GM23338 (cell line): Measurements from ENCODE around the gene ARHGEF11. TPM values are rescaled to one million over a fixed set of nuclear protein-coding genes. Genes with fewer than 3 reads are reported as not detected.

Experiments used
- ATAC-seq: fragments of 200-7000 bp; cut with Tn5 transposase; 3 replicates; pipeline ENCODE4 v1.9.1; 2020
- DNase-seq: peaks from one replicate; pipeline ENCODE4 v3.0.0-alpha.2; 2015; ENCODE audit warnings: low spot score
- H2AFZ ChIP-seq: fragments of 200-600 bp; sonication (generic); 2 replicates; pipeline ENCODE4 v1.8.0; 2016; ENCODE audit warnings: antibody characterized with exemption, mild to moderate bottlenecking, moderate library complexity
- H3F3A ChIP-seq: fragments of 200-600 bp; sonication (generic); replicated peaks from 2 replicates; pipeline ENCODE4 v1.8.0; 2017; ENCODE audit warnings: antibody characterized with exemption, mixed run types, low read depth
- H3K27ac ChIP-seq: fragments of 200-600 bp; sonication (generic); 2 replicates; pipeline ENCODE4 v1.6.1; 2016; ENCODE audit warnings: low read depth
- H3K27me3 ChIP-seq: fragments of 200-600 bp; sonication (generic); 2 replicates; pipeline ENCODE4 v1.8.0; 2016; ENCODE audit warnings: mild to moderate bottlenecking, mixed run types, moderate library complexity; ENCODE audit not compliant: insufficient read depth
- H3K36me3 ChIP-seq: fragments of 200-600 bp; sonication (generic); 2 replicates; pipeline ENCODE4 v1.8.0; 2016; ENCODE audit warnings: mild to moderate bottlenecking; ENCODE audit not compliant: insufficient read depth
- H3K4me1 ChIP-seq: fragments of 200-600 bp; sonication (generic); 2 replicates; pipeline ENCODE4 v1.8.0; 2016; ENCODE audit warnings: mild to moderate bottlenecking, moderate library complexity; ENCODE audit not compliant: insufficient read depth
- H3K4me2 ChIP-seq: fragments of 200-600 bp; sonication (generic); 2 replicates; pipeline ENCODE4 v1.7.1; 2017; ENCODE audit warnings: mixed run types
- H3K4me3 ChIP-seq: fragments of 200-600 bp; sonication (generic); 2 replicates; pipeline ENCODE4 v1.6.1; 2016; ENCODE audit warnings: mixed run types
- H3K79me2 ChIP-seq: fragments of 200-600 bp; sonication (generic); replicated peaks from 2 replicates; pipeline ENCODE4 v1.8.0; 2017; ENCODE audit warnings: mild to moderate bottlenecking; ENCODE audit not compliant: insufficient read depth
- H3K9me2 ChIP-seq: fragments of 200-600 bp; sonication (generic); 2 replicates; pipeline ENCODE4 v1.8.0; 2017; ENCODE audit not compliant: insufficient read depth
- H4K20me1 ChIP-seq: fragments of 200-600 bp; sonication (generic); replicated peaks from 2 replicates; pipeline ENCODE4 v1.8.0; 2017; ENCODE audit warnings: mild to moderate bottlenecking; ENCODE audit not compliant: insufficient read depth
- H3K27ac Mint-ChIP-seq: 2 replicates; pipeline ENCODE4 v1.8.0; 2020; ENCODE audit warnings: inconsistent platforms, mild to moderate bottlenecking, moderate library complexity, mixed read lengths
- H3K27me3 Mint-ChIP-seq: 3 replicates; pipeline ENCODE4 v1.8.0; 2022; ENCODE audit warnings: low read depth, mild to moderate bottlenecking, moderate library complexity, mixed read lengths, inconsistent platforms; ENCODE audit not compliant: insufficient read depth, poor library complexity
- H3K36me3 Mint-ChIP-seq: 3 replicates; pipeline ENCODE4 v1.8.0; 2021; ENCODE audit warnings: low read depth, mild to moderate bottlenecking, inconsistent platforms, moderate library complexity, mixed read lengths
- H3K4me1 Mint-ChIP-seq: 3 replicates; pipeline ENCODE4 v1.8.0; 2020; ENCODE audit warnings: mild to moderate bottlenecking, inconsistent platforms, mixed read lengths
- H3K4me3 Mint-ChIP-seq: 3 replicates; pipeline ENCODE4 v1.8.0; 2021; ENCODE audit warnings: moderate library complexity, mild to moderate bottlenecking, inconsistent platforms, mixed read lengths
- H3K9me3 Mint-ChIP-seq: 3 replicates; pipeline ENCODE4 v1.8.0; 2020; ENCODE audit warnings: moderate library complexity, mild to moderate bottlenecking, inconsistent platforms, mixed read lengths
- CREB1 ChIP-seq: fragments of 250-450 bp; sonication (Bioruptor Pico); IDR thresholded peaks from 2 replicates; pipeline ENCODE4 v1.5.0; 2020; ENCODE audit warnings: low read depth, mild to moderate bottlenecking, moderate library complexity
- EZH2 ChIP-seq: fragments of 200-600 bp; sonication (generic); IDR thresholded peaks from one replicate; pipeline ENCODE4 v1.8.0; 2017; ENCODE audit warnings: antibody characterized with exemption, mild to moderate bottlenecking, low read depth; ENCODE audit not compliant: unreplicated experiment
- EZH2phosphoT487 ChIP-seq: fragments of 200-600 bp; sonication (generic); IDR thresholded peaks from one replicate; pipeline ENCODE4 v1.8.1; 2018; ENCODE audit warnings: antibody characterized with exemption; ENCODE audit not compliant: unreplicated experiment
- NANOG ChIP-seq: IDR thresholded peaks from 2 replicates; pipeline ENCODE4 v1.6.1; 2016; ENCODE audit warnings: antibody characterized with exemption, borderline replicate concordance
- POLR2AphosphoS5 ChIP-seq: IDR thresholded peaks from 2 replicates; pipeline ENCODE4 v1.6.1; 2016; ENCODE audit warnings: antibody characterized with exemption, low read depth
- STAT1 ChIP-seq: IDR thresholded peaks from one replicate; pipeline ENCODE4 v1.6.1; 2016; ENCODE audit warnings: antibody characterized with exemption; ENCODE audit not compliant: unreplicated experiment
- ZNF114 ChIP-seq: fragments of 250-450 bp; sonication (Bioruptor Pico); IDR thresholded peaks from 2 replicates; pipeline ENCODE4 v1.5.0; 2020; ENCODE audit warnings: mild to moderate bottlenecking, moderate library complexity
- ZNF331 ChIP-seq: fragments of 250-450 bp; sonication (Bioruptor Pico); IDR thresholded peaks from 2 replicates; pipeline ENCODE4 v1.5.0; 2020; ENCODE audit warnings: low read depth, mild to moderate bottlenecking, moderate library complexity
- polyA plus RNA-seq: library from polyadenylated mRNA; unstranded; fragments of >200 nt; fragmentation: Nextera tagmentation; extraction: Ambion mirVana; gene quantifications from 2 replicates; pipeline ENCODE4 v1.2.1, GENCODE V29; 2016
- total RNA-seq: library from RNA; depleted of rRNA; stranded (reverse); fragments of >200 nt; shearing (Covaris generic); gene quantifications from 2 replicates; pipeline ENCODE4 v1.2.3, GENCODE V29; 2014
- TF ChIP-seq, protein P1 (sequence below), 2 experiments: fragments of 200-600 bp in 1 of 2; sonication (generic) in 1 of 2; conservative IDR thresholded peaks; 2 replicates each; pipeline versions ENCODE4 v1.5.1 to v1.6.1; 2016 to 2017; ENCODE audit warnings: antibody characterized with exemption in 2 of 2, low read depth in 2 of 2, mild to moderate bottlenecking in 2 of 2, moderate library complexity in 1 of 2
- TF ChIP-seq, protein P2 (sequence below): IDR thresholded peaks from one replicate; pipeline ENCODE4 v1.6.1; 2018; ENCODE audit warnings: antibody characterized with exemption; ENCODE audit not compliant: unreplicated experiment
- TF ChIP-seq, protein P3 (sequence below): fragments of 250-450 bp; sonication (Bioruptor Pico); IDR thresholded peaks from 2 replicates; pipeline ENCODE4 v1.5.0; 2020; ENCODE audit warnings: mild to moderate bottlenecking, moderate library complexity

ARHGEF11 gene
- total and polyA plus RNA-seq, 2 experiments from 2014 or later = 12.3 to 33.7 TPM

DNA sequence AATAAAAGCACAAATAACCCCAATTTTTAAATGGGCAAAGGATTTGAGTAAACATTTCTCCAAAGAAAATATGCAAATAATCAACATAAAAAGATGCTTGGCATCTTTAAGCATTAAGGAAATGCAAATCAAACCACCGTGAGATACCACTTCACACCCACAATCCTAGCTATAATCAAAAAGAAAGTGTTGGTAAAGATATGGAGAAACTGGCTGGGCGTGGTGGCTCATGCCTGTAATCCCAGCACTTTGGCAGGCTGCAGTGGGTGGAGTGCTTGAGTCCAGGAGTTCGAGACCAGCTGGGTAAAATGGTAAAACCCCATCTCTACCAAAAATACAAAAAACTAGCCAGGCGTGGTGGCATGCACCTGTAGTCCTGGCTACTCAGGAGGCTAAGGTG lies 16.9 kb downstream of the ARHGEF11 start:
- H3K79me2 ChIP-seq = peaks cover 100% of the 10 kb centered on the region
- H3K4me2 ChIP-seq = no peak overlapping the region
- H3K4me1 ChIP-seq = peaks cover 15% of the 10 kb centered on the region; the same call in 1 of the 2 replicates
- peaks cover 10% of the 10 kb centered on the region for H3K36me3 Mint-ChIP-seq
- peaks cover 9% of the 10 kb centered on the region for H3K27me3 Mint-ChIP-seq
- no peak overlapping the region for H2AFZ ChIP-seq
- no peak overlapping the region for H3K4me3 ChIP-seq
- no peak overlapping the region for H3K27ac Mint-ChIP-seq
- no peak overlapping the region for H3K27ac ChIP-seq
- no peak for ATAC-seq
- H3K27me3 ChIP-seq = no peaks in the 10 kb centered on the region
- no peaks in the 10 kb centered on the region for H3K9me3 Mint-ChIP-seq
- peaks cover 18% of the 10 kb centered on the region for H4K20me1 ChIP-seq
- DNase-seq = no peak
- H3K9me2 ChIP-seq = no peaks in the 10 kb centered on the region; the same call in 1 of the 2 replicates
- H3K4me3 Mint-ChIP-seq = no peak overlapping the region
- peaks cover 13% of the 10 kb centered on the region for H3K4me1 Mint-ChIP-seq
- no peaks in the 10 kb centered on the region for H3F3A ChIP-seq
- H3K36me3 ChIP-seq = no peaks in the 10 kb centered on the region
- TF ChIP-seq NANOG (no peak), POLR2AphosphoS5 (no peak), ZNF114 (no peak), CREB1 (no peak), STAT1 (no peak), ZNF331 (no peak)
- TF ChIP-seq, protein P1, sequence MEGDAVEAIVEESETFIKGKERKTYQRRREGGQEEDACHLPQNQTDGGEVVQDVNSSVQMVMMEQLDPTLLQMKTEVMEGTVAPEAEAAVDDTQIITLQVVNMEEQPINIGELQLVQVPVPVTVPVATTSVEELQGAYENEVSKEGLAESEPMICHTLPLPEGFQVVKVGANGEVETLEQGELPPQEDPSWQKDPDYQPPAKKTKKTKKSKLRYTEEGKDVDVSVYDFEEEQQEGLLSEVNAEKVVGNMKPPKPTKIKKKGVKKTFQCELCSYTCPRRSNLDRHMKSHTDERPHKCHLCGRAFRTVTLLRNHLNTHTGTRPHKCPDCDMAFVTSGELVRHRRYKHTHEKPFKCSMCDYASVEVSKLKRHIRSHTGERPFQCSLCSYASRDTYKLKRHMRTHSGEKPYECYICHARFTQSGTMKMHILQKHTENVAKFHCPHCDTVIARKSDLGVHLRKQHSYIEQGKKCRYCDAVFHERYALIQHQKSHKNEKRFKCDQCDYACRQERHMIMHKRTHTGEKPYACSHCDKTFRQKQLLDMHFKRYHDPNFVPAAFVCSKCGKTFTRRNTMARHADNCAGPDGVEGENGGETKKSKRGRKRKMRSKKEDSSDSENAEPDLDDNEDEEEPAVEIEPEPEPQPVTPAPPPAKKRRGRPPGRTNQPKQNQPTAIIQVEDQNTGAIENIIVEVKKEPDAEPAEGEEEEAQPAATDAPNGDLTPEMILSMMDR (conservative IDR thresholded peaks at IDR 0.05; ENCODE audit: low read depth in 2 of 2) = no peak
- TF ChIP-seq, protein P2, sequence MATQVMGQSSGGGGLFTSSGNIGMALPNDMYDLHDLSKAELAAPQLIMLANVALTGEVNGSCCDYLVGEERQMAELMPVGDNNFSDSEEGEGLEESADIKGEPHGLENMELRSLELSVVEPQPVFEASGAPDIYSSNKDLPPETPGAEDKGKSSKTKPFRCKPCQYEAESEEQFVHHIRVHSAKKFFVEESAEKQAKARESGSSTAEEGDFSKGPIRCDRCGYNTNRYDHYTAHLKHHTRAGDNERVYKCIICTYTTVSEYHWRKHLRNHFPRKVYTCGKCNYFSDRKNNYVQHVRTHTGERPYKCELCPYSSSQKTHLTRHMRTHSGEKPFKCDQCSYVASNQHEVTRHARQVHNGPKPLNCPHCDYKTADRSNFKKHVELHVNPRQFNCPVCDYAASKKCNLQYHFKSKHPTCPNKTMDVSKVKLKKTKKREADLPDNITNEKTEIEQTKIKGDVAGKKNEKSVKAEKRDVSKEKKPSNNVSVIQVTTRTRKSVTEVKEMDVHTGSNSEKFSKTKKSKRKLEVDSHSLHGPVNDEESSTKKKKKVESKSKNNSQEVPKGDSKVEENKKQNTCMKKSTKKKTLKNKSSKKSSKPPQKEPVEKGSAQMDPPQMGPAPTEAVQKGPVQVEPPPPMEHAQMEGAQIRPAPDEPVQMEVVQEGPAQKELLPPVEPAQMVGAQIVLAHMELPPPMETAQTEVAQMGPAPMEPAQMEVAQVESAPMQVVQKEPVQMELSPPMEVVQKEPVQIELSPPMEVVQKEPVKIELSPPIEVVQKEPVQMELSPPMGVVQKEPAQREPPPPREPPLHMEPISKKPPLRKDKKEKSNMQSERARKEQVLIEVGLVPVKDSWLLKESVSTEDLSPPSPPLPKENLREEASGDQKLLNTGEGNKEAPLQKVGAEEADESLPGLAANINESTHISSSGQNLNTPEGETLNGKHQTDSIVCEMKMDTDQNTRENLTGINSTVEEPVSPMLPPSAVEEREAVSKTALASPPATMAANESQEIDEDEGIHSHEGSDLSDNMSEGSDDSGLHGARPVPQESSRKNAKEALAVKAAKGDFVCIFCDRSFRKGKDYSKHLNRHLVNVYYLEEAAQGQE = no peak

DNA sequence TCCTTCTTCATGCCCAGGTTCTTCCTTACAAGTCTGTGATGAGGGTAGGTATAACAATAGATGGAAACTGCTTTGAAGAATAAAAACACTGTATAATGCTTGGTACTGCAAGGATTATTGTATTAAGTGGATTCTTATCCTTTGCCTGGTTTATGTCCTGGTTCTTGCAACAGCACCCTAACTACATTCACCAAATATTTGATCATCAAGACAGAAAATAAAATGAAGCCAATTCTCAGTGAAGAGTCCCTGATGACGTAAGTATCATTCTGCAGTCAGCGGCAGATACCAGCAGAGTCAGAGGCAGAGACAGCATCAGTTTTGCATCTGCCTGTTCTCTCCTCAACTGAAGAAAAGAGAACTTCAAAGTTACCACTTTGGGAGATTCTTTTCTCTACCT lies 19.7 kb downstream of the ARHGEF11 start:
- peaks cover 100% of the 10 kb centered on the region for H3K79me2 ChIP-seq
- no peak for DNase-seq
- no peak overlapping the region for H2AFZ ChIP-seq
- peaks cover 33% of the 10 kb centered on the region; the same call in 2 of the 3 replicates for H3K36me3 Mint-ChIP-seq
- no peak overlapping the region for H3K4me3 ChIP-seq
- H3K9me3 Mint-ChIP-seq = peaks cover 14% of the 10 kb centered on the region
- no peak overlapping the region for H3K27ac ChIP-seq
- no peak for ATAC-seq
- no peaks in the 10 kb centered on the region for H3K27me3 Mint-ChIP-seq
- H3K4me1 ChIP-seq = peaks cover 15% of the 10 kb centered on the region; the same call in 1 of the 2 replicates
- H3K4me3 Mint-ChIP-seq = no peak overlapping the region
- peaks cover 8% of the 10 kb centered on the region for H4K20me1 ChIP-seq
- H3K36me3 ChIP-seq = no peaks in the 10 kb centered on the region
- H3K9me2 ChIP-seq = peaks cover 4% of the 10 kb centered on the region; the same call in 1 of the 2 replicates
- H3K27me3 ChIP-seq = no peaks in the 10 kb centered on the region
- no peak overlapping the region; the same call in 1 of the 2 replicates for H3K4me2 ChIP-seq
- H3F3A ChIP-seq = no peaks in the 10 kb centered on the region
- H3K4me1 Mint-ChIP-seq = peaks cover 13% of the 10 kb centered on the region
- H3K27ac Mint-ChIP-seq = no peak overlapping the region
- TF ChIP-seq EZH2 = no peak
- TF ChIP-seq EZH2phosphoT487 = no peak
- TF ChIP-seq ZNF331 = no peak
- no peak for TF ChIP-seq NANOG
- no peak for TF ChIP-seq POLR2AphosphoS5
- TF ChIP-seq, protein P3, sequence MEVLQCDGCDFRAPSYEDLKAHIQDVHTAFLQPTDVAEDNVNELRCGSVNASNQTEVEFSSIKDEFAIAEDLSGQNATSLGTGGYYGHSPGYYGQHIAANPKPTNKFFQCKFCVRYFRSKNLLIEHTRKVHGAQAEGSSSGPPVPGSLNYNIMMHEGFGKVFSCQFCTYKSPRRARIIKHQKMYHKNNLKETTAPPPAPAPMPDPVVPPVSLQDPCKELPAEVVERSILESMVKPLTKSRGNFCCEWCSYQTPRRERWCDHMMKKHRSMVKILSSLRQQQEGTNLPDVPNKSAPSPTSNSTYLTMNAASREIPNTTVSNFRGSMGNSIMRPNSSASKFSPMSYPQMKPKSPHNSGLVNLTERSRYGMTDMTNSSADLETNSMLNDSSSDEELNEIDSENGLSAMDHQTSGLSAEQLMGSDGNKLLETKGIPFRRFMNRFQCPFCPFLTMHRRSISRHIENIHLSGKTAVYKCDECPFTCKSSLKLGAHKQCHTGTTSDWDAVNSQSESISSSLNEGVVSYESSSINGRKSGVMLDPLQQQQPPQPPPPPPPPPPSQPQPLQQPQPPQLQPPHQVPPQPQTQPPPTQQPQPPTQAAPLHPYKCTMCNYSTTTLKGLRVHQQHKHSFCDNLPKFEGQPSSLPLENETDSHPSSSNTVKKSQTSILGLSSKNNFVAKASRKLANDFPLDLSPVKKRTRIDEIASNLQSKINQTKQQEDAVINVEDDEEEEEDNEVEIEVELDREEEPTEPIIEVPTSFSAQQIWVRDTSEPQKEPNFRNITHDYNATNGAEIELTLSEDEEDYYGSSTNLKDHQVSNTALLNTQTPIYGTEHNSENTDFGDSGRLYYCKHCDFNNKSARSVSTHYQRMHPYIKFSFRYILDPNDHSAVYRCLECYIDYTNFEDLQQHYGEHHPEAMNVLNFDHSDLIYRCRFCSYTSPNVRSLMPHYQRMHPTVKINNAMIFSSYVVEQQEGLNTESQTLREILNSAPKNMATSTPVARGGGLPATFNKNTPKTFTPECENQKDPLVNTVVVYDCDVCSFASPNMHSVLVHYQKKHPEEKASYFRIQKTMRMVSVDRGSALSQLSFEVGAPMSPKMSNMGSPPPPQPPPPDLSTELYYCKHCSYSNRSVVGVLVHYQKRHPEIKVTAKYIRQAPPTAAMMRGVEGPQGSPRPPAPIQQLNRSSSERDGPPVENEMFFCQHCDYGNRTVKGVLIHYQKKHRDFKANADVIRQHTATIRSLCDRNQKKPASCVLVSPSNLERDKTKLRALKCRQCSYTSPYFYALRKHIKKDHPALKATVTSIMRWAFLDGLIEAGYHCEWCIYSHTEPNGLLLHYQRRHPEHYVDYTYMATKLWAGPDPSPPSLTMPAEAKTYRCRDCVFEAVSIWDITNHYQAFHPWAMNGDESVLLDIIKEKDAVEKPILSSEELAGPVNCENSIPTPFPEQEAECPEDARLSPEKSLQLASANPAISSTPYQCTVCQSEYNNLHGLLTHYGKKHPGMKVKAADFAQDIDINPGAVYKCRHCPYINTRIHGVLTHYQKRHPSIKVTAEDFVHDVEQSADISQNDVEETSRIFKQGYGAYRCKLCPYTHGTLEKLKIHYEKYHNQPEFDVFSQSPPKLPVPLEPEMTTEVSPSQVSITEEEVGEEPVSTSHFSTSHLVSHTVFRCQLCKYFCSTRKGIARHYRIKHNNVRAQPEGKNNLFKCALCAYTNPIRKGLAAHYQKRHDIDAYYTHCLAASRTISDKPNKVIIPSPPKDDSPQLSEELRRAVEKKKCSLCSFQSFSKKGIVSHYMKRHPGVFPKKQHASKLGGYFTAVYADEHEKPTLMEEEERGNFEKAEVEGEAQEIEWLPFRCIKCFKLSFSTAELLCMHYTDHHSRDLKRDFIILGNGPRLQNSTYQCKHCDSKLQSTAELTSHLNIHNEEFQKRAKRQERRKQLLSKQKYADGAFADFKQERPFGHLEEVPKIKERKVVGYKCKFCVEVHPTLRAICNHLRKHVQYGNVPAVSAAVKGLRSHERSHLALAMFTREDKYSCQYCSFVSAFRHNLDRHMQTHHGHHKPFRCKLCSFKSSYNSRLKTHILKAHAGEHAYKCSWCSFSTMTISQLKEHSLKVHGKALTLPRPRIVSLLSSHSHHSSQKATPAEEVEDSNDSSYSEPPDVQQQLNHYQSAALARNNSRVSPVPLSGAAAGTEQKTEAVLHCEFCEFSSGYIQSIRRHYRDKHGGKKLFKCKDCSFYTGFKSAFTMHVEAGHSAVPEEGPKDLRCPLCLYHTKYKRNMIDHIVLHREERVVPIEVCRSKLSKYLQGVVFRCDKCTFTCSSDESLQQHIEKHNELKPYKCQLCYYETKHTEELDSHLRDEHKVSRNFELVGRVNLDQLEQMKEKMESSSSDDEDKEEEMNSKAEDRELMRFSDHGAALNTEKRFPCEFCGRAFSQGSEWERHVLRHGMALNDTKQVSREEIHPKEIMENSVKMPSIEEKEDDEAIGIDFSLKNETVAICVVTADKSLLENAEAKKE (CRISPR knock-in tag) = no peak
